T-cell (primary cell): ENCODE results near the gene TEAD1. TPM values are rescaled to one million over a fixed set of nuclear protein-coding genes. Genes with fewer than 3 reads are reported as not detected.
A peak's percentile ranks its signal among the peaks of the same experiment; 100 is the strongest.

ENCODE experiments used
- ATAC-seq, 4 experiments: fragments of 200-7000 bp in 3 of 4; fragments of 150-1000 bp in 1 of 4; cut with Tn5 transposase; replicated peaks in 1 of 4; 1 replicate in 3 of 4; 2 replicates in 1 of 4; pipeline ENCODE4 v1.10.0; 2021; ENCODE audit warnings: moderate library complexity in 3 of 4, mild to moderate bottlenecking in 2 of 4, moderate number of reproducible peaks in 1 of 4
- CTCF ChIA-PET, 2 donors: fragments of 300-600 bp; sonication (Branson Sonifier 250); formaldehyde crosslinking; loops; one replicate each; lab custom pipeline; 2022; ENCODE audit warnings: antibody characterized with exemption in 2 of 2; lab: Charles Lee
- POLR2A ChIA-PET, 2 donors: fragments of 300-600 bp; sonication (Branson Sonifier 250); formaldehyde crosslinking; loops; one replicate each; lab custom pipeline; 2022; ENCODE audit warnings: antibody characterized with exemption in 2 of 2; lab: Charles Lee
- DNase-seq, 35 experiments: peaks; one replicate each; pipeline versions ENCODE4 v3.0.0 to v3.0.0-alpha.2; 2013 to 2023
- H3K27ac ChIP-seq: one replicate; pipeline ENCODE4 v1.5.1; 2013; ENCODE audit warnings: low read length
- H3K27me3 ChIP-seq, 2 experiments: replicated peaks in 1 of 2; 1 replicate in 1 of 2; 2 replicates in 1 of 2; pipeline versions ENCODE4 v1.6.1 to v1.7.0; 2013; ENCODE audit warnings: low read length in 1 of 2, mixed read lengths in 1 of 2; ENCODE audit not compliant: control insufficient read depth in 2 of 2, insufficient read depth in 2 of 2; ENCODE audit errors: extremely low read depth in 1 of 2
- H3K36me3 ChIP-seq, 2 donors: 1 replicate in 1 of 2; 2 replicates in 1 of 2; pipeline versions ENCODE4 v1.6.1 to v1.7.0; 2013; ENCODE audit warnings: low read length in 1 of 2; ENCODE audit not compliant: control insufficient read depth in 2 of 2, insufficient read depth in 1 of 2; ENCODE audit errors: extremely low read depth in 1 of 2
- H3K4me1 ChIP-seq, 2 experiments: 1 replicate in 1 of 2; 2 replicates in 1 of 2; pipeline versions ENCODE4 v1.6.1 to v1.7.0; 2013; ENCODE audit warnings: low read length in 2 of 2, mixed read lengths in 1 of 2; ENCODE audit not compliant: insufficient read depth in 2 of 2, control insufficient read depth in 1 of 2; ENCODE audit errors: extremely low read depth in 1 of 2
- H3K4me3 ChIP-seq, 2 donors: 1 replicate in 1 of 2; 2 replicates in 1 of 2; pipeline versions ENCODE4 v1.5.1 to v1.7.0; 2013; ENCODE audit warnings: mild to moderate bottlenecking in 2 of 2, low read length in 1 of 2, moderate library complexity in 1 of 2; ENCODE audit not compliant: control insufficient read depth in 1 of 2; ENCODE audit errors: extremely low read depth in 1 of 2
- H3K9me3 ChIP-seq: 2 replicates; pipeline ENCODE4 v1.7.0; 2013
- H3K27ac Mint-ChIP-seq, 2 donors: one replicate each; pipeline ENCODE4 v1.8.0; 2020 to 2021; ENCODE audit warnings: mild to moderate bottlenecking in 2 of 2, mixed read lengths in 2 of 2
- H3K27me3 Mint-ChIP-seq, 2 donors: one replicate each; pipeline ENCODE4 v1.8.0; 2021 to 2022; ENCODE audit warnings: mixed read lengths in 2 of 2
- H3K36me3 Mint-ChIP-seq: one replicate; pipeline ENCODE4 v1.8.0; 2021; ENCODE audit warnings: mixed read lengths
- H3K4me1 Mint-ChIP-seq, 3 donors: one replicate each; pipeline ENCODE4 v1.8.0; 2020 to 2022; ENCODE audit warnings: mixed read lengths in 3 of 3, mild to moderate bottlenecking in 1 of 3
- H3K4me3 Mint-ChIP-seq, 3 donors: one replicate each; pipeline ENCODE4 v1.8.0; 2020 to 2022; ENCODE audit warnings: mild to moderate bottlenecking in 3 of 3, mixed read lengths in 3 of 3, moderate library complexity in 3 of 3
- H3K9me3 Mint-ChIP-seq, 3 donors: one replicate each; pipeline ENCODE4 v1.8.0; 2020 to 2022; ENCODE audit warnings: mixed read lengths in 3 of 3
- WGBS: methylation state at CpG from one replicate; pipeline ENCODE4 v1.1.5; 2013; ENCODE audit warnings: missing lambda C conversion rate; ENCODE audit not compliant: insufficient coverage; 5-methylcytosine and 5-hydroxymethylcytosine counted together
- total RNA-seq, 35 experiments: library from RNA in 6 of 35; stranded (reverse) in 6 of 35; fragments of 120-200 nt in 1 of 35; gene quantifications; one replicate each; pipeline versions ENCODE4 v1.2.1 to v1.2.4 and lab custom pipeline; 2013 to 2026

The TEAD1 gene
- total RNA-seq, 5 donors from 2014 or later (not counting 1 experiment from before 2014, with no cell fraction given), result 0.20 to 0.72 (median 0.44) TPM; not detected in 1

DNA sequence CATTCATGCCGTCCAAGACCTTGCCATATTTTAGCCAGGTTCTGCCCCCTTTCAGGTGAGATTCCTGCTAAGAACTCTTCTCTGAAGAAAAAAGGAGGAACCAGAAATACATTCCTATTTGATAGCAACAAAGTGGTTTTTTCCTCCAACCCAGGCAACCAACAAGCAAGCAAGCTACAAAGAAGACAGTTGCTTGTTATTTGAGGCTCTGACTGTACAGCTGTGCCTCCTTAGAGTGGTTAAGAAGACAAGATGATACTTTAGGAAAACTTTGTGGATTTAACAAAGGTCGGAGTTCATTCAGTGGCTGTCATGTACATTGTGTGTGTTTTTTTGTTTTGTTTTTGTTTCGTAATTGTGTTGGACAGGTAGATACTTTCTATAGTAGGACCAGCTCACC, 21.7 kb downstream of the TEAD1 start:
- CTCF ChIA-PET, result no interaction called here
- POLR2A ChIA-PET, result no interaction called here

DNA sequence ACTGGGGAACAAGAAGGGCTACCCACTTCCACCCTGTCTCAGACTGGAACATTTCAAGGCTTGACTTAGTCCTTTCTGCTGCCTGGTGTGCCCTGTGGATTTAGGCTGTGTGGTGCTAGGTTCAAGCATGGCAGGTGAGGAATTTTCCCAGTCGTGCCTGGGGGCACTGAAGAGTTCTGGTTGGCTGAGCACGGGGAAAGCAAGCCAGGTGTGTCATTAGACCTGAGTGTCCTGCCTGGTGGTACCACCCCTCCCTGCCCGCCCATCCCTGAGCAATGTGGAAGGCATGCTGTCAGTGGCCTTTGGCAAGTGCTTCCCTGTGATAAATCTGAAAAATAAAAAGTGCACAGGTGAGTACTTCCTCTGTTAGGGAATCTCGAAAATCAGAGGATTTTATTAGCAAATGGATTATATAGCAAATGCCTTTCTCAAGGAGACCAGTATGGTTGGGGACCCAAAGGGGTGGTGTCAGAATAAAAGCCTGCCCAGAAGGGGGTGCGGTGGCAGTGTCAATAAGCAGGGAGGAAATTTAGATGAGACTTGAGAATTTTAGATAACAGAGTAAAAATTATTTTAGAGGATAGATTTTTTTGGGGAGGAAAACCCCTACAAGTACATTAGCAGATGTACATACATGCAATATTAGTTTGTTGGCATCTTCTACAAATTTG, 22.8 kb downstream of the TEAD1 start:
- Mint-ChIP-seq H3K27me3 (peaks cover 56 to 72% of the 10 kb centered on the region in 2 donors), H3K4me1 (peaks cover 7 to 12% (median 11%) of the 10 kb centered on the region in 3 donors), H3K36me3 (no peaks in the 10 kb centered on the region), H3K27ac (no peak overlapping the region), H3K9me3 (no peaks in the 10 kb centered on the region), H3K4me3 (no peak overlapping the region)
- Histone ChIP-seq H3K9me3 (no peaks in the 10 kb centered on the region), H3K36me3 (no peaks in the 10 kb centered on the region), H3K27me3 (peaks cover 28 to 34% of the 10 kb centered on the region in 2 experiments), H3K4me3 (no peak overlapping the region), H3K4me1 (no peaks in the 10 kb centered on the region), H3K27ac (no peak overlapping the region)
- ATAC-seq (no peak), DNase-seq (no peak)
- ChIA-PET CTCF (interaction anchor here in 1 of 2 donors (0.7 kb wide), 1 partner anchor 189 kb away, joined by 8 read pairs; no protein-coding TSS in a partner anchor), POLR2A (no interaction called here)
- 59% methylated on average over 3 of the region's 5 CpGs for WGBS

More for the DNA sequence above, 21.7 kb downstream of the TEAD1 start:
- 69% methylated on average over 2 of the region's 3 CpGs for WGBS
- Histone ChIP-seq H3K36me3 (no peaks in the 10 kb centered on the region), H3K27me3 (peaks cover 27 to 30% of the 10 kb centered on the region in 2 experiments), H3K4me1 (no peaks in the 10 kb centered on the region), H3K4me3 (no peak overlapping the region), H3K27ac (no peak overlapping the region), H3K9me3 (no peaks in the 10 kb centered on the region)
- no peaks in the 10 kb centered on the region for H3K9me3 Mint-ChIP-seq
- no peaks in the 10 kb centered on the region for H3K36me3 Mint-ChIP-seq
- H3K27me3 Mint-ChIP-seq, result peaks cover 53 to 68% of the 10 kb centered on the region in 2 donors
- ATAC-seq (no peak), DNase-seq (no peak)
- H3K4me1 Mint-ChIP-seq, result peaks cover 7 to 12% (median 11%) of the 10 kb centered on the region in 3 donors
- no peak overlapping the region for H3K4me3 Mint-ChIP-seq
- no peak overlapping the region for H3K27ac Mint-ChIP-seq

DNA sequence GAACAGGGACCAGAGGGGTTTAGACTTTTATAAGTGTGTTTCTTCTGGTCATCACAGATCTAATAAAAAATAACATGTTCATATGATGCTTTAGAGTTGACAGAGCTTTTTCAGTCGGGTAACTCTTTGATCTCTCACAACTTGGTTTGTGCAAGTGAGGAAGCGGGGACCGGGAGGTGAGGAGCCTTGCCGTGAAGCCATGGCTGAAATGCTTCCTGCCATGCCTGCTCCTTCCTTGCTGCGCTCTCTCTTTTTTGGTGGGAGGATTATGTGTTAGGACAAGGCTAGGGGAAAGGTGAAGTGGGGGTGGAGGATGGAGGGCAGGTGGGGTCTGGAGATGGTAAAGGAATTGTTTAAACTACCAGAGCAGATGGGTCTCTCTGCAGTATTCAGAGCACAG, 23.8 kb downstream of the TEAD1 start:
- Histone ChIP-seq H3K4me3 (no peak overlapping the region), H3K4me1 (no peaks in the 10 kb centered on the region), H3K27ac (no peak overlapping the region), H3K36me3 (no peaks in the 10 kb centered on the region), H3K9me3 (no peaks in the 10 kb centered on the region), H3K27me3 (peaks cover 24 to 38% of the 10 kb centered on the region in 2 experiments)
- no peak for ATAC-seq
- no peak for DNase-seq
- Mint-ChIP-seq H3K9me3 (no peaks in the 10 kb centered on the region), H3K4me3 (peak overlapping the region in 1 of 3 donors; percentile 13), H3K4me1 (peaks cover 7 to 12% (median 11%) of the 10 kb centered on the region in 3 donors), H3K36me3 (no peaks in the 10 kb centered on the region), H3K27me3 (peaks cover 66 to 77% of the 10 kb centered on the region in 2 donors), H3K27ac (peak overlapping the region in 1 of 2 donors; percentile 0)
- CTCF ChIA-PET, result interaction anchor here in 1 of 2 donors (0.7 kb wide), 1 partner anchor 190 kb away, joined by 8 read pairs; no protein-coding TSS in a partner anchor
- POLR2A ChIA-PET, result no interaction called here
- 9% methylated on average over 5 of the region's 5 CpGs for WGBS

DNA sequence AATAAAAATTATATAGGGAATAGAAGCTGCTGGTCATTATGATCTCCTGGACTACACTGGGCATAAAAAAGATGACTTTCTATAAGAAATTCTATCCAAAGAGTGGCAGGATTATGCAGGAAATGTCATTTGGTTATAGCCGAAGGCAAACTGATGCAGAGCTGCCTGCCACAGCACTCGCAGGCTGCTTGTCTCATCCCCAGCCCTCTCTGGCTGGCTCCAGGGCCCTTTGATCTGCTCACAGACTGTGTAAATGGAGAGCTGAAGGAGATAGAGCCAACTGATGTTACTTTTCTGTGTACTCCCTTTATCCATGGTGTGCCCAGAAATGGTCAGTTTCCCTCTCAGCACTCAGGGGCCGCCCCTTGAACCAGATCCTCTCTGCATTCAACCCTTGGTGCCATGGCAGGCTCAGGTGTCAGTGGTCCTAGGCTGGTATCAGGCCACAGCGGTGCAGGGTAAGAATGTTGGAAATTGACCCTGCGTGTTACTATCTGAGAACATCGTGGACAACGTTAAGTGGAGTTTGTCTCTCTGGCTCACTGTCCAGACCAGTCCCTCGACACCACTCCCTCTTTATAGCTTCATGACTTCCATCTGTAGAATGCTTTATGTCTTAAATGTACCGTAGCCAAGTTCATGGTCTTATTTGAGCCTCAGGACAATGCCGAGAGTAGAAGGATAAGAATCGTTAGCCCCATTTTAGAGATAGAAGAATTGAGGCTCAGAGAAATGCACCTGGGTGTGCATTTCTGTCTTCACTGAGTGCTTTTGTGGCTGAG, 27.8 kb downstream of the TEAD1 start:
- 73% methylated on average over 6 of the region's 11 CpGs for WGBS
- Histone ChIP-seq H3K27ac (no peak overlapping the region), H3K36me3 (no peaks in the 10 kb centered on the region), H3K4me3 (no peak overlapping the region), H3K27me3 (peaks cover 6 to 28% of the 10 kb centered on the region in 2 experiments), H3K4me1 (no peaks in the 10 kb centered on the region), H3K9me3 (no peaks in the 10 kb centered on the region)
- Mint-ChIP-seq H3K27me3 (peaks cover 53 to 59% of the 10 kb centered on the region in 2 donors), H3K36me3 (no peaks in the 10 kb centered on the region), H3K27ac (no peak overlapping the region), H3K4me3 (no peak overlapping the region), H3K9me3 (no peaks in the 10 kb centered on the region), H3K4me1 (peaks cover 3 to 8% (median 6%) of the 10 kb centered on the region in 3 donors)
- ATAC-seq (no peak), DNase-seq (no peak)
- ChIA-PET CTCF (no interaction called here), POLR2A (no interaction called here)

DNA sequence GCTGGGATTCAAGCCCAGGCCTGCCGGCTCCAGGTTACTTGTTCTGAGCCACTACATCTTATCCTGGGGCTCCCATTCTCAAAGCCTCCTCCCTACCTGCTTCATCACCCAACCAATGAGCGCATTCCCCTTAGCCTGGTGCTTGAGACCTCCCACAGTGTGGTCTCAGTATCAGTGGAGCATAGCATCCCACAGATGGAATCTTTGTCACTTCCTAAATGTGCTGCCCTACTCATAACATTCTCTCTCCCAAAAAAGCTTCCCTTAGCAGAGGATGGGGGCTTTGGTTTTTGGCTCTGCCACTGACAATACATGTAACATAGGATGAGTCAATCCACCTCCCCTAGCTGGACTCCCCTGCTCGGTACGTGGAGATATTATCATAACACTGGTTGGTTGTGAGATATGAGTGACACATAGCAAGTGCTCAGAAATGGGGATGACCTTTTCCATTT, 28.8 kb downstream of the TEAD1 start:
- H3K27me3 ChIP-seq, result peaks cover 4 to 19% of the 10 kb centered on the region in 2 experiments
- no peak overlapping the region for H3K27ac ChIP-seq
- H3K4me1 ChIP-seq, result no peaks in the 10 kb centered on the region
- Mint-ChIP-seq H3K27me3 (peaks cover 47 to 61% of the 10 kb centered on the region in 2 donors), H3K36me3 (no peaks in the 10 kb centered on the region), H3K9me3 (no peaks in the 10 kb centered on the region), H3K27ac (no peak overlapping the region), H3K4me1 (peaks cover 3 to 4% (median 4%) of the 10 kb centered on the region in 3 donors), H3K4me3 (no peak overlapping the region)
- DNase-seq (no peak), ATAC-seq (no peak)
- H3K4me3 ChIP-seq, result no peak overlapping the region
- no peaks in the 10 kb centered on the region for H3K36me3 ChIP-seq
- 94% methylated on average over 2 of the region's 4 CpGs for WGBS
- ChIA-PET CTCF (interaction anchor here in 1 of 2 donors (0.6 kb wide), 1 partner anchor 575 kb away, joined by 3 read pairs; no protein-coding TSS in a partner anchor), POLR2A (no interaction called here)
- no peaks in the 10 kb centered on the region for H3K9me3 ChIP-seq

DNA sequence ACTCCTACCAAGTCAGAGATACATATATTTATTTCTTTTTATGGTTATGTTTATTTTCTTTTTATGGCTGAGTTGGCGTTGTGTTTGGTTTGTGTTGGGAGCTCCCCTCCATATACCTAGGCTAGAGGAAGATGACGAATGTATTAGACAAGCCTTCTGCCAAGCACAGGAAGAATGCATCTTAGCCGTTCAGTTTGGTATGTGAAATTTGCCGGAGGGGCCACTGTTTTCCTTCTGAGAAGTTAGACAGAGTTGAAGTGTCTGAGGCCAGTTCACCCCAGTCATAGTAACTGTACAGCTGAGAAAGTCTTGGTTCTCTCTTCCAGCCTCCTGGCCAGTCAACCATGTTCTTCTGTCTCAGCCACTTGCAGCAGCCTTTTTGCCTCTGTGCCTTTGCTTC, 29.8 kb downstream of the TEAD1 start:
- no peaks in the 10 kb centered on the region for H3K4me1 Mint-ChIP-seq
- H3K27ac Mint-ChIP-seq, result no peak overlapping the region
- H3K36me3 Mint-ChIP-seq, result no peaks in the 10 kb centered on the region
- peaks cover 4 to 17% of the 10 kb centered on the region in 2 experiments for H3K27me3 ChIP-seq
- H3K4me3 Mint-ChIP-seq, result no peak overlapping the region
- DNase-seq (no peak), ATAC-seq (no peak)
- H3K9me3 ChIP-seq, result no peaks in the 10 kb centered on the region
- H3K4me1 ChIP-seq, result no peaks in the 10 kb centered on the region
- no peaks in the 10 kb centered on the region for H3K9me3 Mint-ChIP-seq
- H3K4me3 ChIP-seq, result no peak overlapping the region
- POLR2A ChIA-PET, result no interaction called here
- no peak overlapping the region for H3K27ac ChIP-seq
- CTCF ChIA-PET, result no interaction called here
- H3K27me3 Mint-ChIP-seq, result peaks cover 52 to 65% of the 10 kb centered on the region in 2 donors
- 83% methylated on average over 1 of the region's 4 CpGs for WGBS
- H3K36me3 ChIP-seq, result no peaks in the 10 kb centered on the region
